Effector memory CD4-positive, alpha-beta T cell (primary cell): ENCODE data around the gene DUSP23.

Source experiments
- DNase-seq, 3 donors: peaks; one replicate each; pipeline ENCODE4 v3.0.0-alpha.2; 2020
- H3K27ac ChIP-seq: 2 replicates; pipeline ENCODE4 v1.7.0; 2013; ENCODE audit warnings: mild to moderate bottlenecking, low read length, moderate library complexity; ENCODE audit not compliant: insufficient read depth, poor library complexity, severe bottlenecking
- H3K27me3 ChIP-seq: replicated peaks from 2 replicates; pipeline ENCODE4 v1.7.0; 2013; ENCODE audit warnings: mild to moderate bottlenecking, low read length; ENCODE audit not compliant: insufficient read depth, control insufficient read depth, poor library complexity, severe bottlenecking
- H3K36me3 ChIP-seq: 2 replicates; pipeline ENCODE4 v1.7.0; 2013; ENCODE audit warnings: mild to moderate bottlenecking, low read length, moderate library complexity; ENCODE audit not compliant: control insufficient read depth, insufficient read depth
- H3K4me1 ChIP-seq: 2 replicates; pipeline ENCODE4 v1.7.0; 2013; ENCODE audit warnings: low read length, mild to moderate bottlenecking; ENCODE audit not compliant: control insufficient read depth, insufficient read depth, poor library complexity, severe bottlenecking
- H3K4me3 ChIP-seq: 2 replicates; pipeline ENCODE4 v1.7.0; 2013; ENCODE audit warnings: low read length, low read depth, mild to moderate bottlenecking; ENCODE audit not compliant: insufficient read depth, poor library complexity, severe bottlenecking
- H3K9me3 ChIP-seq: 2 replicates; pipeline ENCODE4 v1.7.0; 2013; ENCODE audit warnings: mild to moderate bottlenecking, low read length, moderate library complexity; ENCODE audit not compliant: control insufficient read depth

Gene DUSP23

DNA sequence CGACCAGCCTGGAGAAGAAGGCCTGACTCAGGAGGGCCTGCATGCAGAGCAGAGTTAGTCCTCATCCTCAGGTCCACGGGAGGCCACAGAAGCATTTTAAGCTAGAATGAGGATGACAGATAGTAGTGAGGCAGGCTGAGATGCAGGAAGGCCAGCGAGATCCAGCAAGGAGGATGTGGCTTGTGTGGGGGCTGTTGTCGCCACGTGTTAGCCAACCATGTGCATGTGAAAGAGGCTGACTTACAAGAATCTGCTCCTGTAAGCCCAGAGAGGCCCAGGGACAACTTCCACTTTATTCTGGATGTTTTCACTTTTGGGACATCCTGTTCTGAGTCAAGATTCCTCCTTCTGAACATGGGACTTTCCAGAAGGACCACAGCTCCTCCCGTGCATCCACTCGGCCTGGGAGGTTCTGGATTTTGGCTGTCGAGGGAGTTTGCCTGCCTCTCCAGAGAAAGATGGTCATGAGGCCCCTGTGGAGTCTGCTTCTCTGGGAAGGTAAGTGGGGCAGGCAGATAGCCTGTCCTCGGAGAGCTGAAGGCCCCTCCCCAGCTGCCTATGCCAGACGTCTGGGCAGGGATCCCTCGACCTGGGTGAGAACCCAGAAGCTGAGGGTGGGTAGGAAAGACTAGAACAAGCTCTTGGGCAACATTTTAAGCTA, 45.8 kb downstream of the DUSP23 start, which contains the start of gene SLAMF8:
SLAMF8 (plus strand) TSS at position 433 of the 661 bp plus-strand sequence; CDS start at position 459, 26 bp downstream.
- no peaks in the 10 kb centered on the region for H3K27me3 ChIP-seq
- DNase-seq = peak in 2 of 3 donors; percentile 10 to 22
- H3K9me3 ChIP-seq = no peaks in the 10 kb centered on the region
- no peak within 1 kb of the TSS for H3K4me3 ChIP-seq
- H3K36me3 ChIP-seq = no peaks in the 10 kb centered on the region
- H3K27ac ChIP-seq = no peak within 1 kb of the TSS
- peaks cover 12% of the 10 kb centered on the region for H3K4me1 ChIP-seq

DNA sequence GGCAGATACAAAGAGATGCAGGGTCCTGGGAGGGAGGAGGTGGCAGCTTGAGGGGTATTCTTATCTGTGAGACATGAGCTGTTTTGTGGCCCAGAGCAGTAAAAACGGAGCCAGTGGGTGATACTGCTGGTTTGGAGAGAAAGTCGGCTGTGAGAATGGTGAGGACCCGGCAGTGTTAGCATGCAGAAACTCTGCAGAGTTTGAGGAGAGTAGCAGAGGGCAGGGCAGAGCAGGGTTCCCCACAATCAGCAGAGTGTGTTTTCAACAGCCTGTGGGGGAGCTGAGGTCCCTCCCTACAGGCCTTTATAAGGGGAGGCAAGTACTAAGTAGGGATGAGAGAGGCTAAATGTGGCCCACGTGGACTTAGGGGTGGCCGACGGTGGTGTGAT, 46.3 kb downstream of the DUSP23 start:
- Histone ChIP-seq H3K4me1 (peaks cover 12% of the 10 kb centered on the region), H3K36me3 (no peaks in the 10 kb centered on the region), H3K27me3 (no peaks in the 10 kb centered on the region), H3K4me3 (no peak overlapping the region), H3K27ac (no peak overlapping the region), H3K9me3 (no peaks in the 10 kb centered on the region)
- no peak for DNase-seq

DNA sequence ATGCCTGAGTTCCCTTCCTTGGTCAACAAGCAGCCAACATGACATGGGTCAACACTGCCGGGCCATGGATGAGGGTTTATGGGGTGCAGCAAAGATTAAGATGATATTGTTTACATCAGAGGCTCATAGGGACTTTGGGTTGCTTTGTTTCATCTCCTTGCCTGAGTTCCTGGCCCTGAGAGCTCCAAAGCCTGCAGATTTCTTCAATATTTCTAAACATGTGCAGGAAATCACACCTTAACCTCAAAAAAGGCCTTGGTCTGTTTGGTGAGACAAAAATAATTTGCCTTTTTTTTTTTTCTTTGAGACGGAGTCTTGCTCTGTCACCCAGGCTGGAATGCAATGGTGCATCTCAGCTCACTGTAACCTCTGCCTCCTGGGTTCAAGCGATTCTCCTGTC, 46.8 kb downstream of the DUSP23 start:
- no peak for DNase-seq
- H3K4me1 ChIP-seq = peaks cover 12% of the 10 kb centered on the region

DNA sequence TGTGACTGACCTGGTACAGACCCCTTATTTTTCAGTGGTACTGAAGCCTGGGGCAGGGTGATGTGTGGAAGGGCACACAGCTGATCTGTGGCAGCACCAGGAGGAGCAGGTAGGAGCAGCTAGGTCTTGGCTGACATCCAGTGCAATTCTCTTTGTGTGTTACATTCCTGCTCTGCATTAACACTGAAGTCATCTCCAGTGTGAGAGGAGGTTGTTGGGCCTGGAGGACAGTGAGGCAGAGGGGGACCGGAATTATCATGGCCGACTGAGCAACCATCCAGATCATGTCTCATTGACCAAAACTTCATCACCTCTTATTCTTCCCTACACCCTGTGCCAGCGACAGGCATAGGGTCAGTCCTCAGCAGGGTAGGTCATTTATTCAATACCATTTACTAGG, 47.4 kb downstream of the DUSP23 start:
- H3K4me1 ChIP-seq = peaks cover 12% of the 10 kb centered on the region
- no peak overlapping the region for H3K4me3 ChIP-seq
- H3K9me3 ChIP-seq = no peaks in the 10 kb centered on the region
- H3K27ac ChIP-seq = no peak overlapping the region
- no peaks in the 10 kb centered on the region for H3K36me3 ChIP-seq
- no peak for DNase-seq
- no peaks in the 10 kb centered on the region for H3K27me3 ChIP-seq

More for the DNA sequence above, 46.8 kb downstream of the DUSP23 start:
- no peaks in the 10 kb centered on the region for H3K27me3 ChIP-seq
- H3K4me3 ChIP-seq = no peak overlapping the region
- no peaks in the 10 kb centered on the region for H3K36me3 ChIP-seq
- no peak overlapping the region for H3K27ac ChIP-seq
- no peaks in the 10 kb centered on the region for H3K9me3 ChIP-seq

DNA sequence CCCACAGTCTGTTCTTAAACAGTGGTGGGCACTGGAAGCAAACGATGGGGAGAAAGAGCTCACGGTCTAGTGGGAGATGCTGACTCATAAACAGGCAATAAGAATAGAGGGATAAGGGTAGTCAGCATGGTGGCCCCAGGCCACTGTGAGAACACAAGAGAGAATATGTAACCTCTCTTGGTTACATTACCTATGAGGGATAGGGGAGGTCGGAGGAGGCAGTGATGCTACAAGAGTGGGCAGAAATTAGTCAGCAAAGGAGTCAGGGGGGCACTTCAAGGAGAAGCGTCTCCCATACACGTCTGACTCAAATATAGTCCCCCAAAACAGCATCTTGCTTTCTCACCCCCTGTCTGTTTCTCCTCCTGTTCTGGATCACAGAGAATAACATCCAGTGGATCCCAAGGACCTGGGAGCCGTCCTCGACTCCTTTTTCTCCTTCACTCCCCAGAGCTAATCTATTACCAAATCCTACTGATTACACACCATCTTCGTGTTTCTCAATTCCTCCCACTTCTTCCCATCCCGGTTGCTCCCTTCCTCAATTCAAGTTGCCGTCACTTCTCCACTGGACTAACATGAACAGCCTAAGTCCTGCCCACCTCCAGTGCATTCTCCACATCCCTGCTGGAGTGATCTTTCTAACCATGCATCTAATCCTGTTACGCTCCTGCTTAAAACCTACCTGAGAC, 48.0 kb downstream of the DUSP23 start:
- peaks cover 12% of the 10 kb centered on the region for H3K4me1 ChIP-seq
- H3K27ac ChIP-seq = no peak overlapping the region
- H3K9me3 ChIP-seq = no peaks in the 10 kb centered on the region
- no peaks in the 10 kb centered on the region for H3K36me3 ChIP-seq
- no peak overlapping the region for H3K4me3 ChIP-seq
- H3K27me3 ChIP-seq = no peaks in the 10 kb centered on the region
- no peak for DNase-seq

DNA sequence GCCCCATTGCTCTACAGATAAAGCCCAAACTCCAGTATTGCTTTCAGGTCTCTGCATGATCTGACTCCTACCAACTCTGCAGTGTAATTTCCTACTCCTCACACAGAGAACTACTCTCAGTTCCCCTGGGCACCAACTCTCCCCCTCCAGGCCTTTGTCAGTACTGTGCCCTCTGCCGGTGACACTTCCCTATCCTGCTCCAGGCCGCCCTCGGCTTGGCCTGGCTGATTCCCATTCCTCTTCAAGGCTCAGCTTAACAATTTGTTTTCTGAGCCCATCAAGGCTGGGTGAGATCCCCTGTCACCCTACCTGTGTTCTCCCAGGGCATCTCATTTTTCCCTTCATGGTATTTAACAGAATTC, 48.5 kb downstream of the DUSP23 start:
- no peaks in the 10 kb centered on the region for H3K9me3 ChIP-seq
- H3K27ac ChIP-seq = no peak overlapping the region
- H3K4me1 ChIP-seq = peaks cover 12% of the 10 kb centered on the region
- no peak for DNase-seq
- H3K27me3 ChIP-seq = no peaks in the 10 kb centered on the region
- H3K4me3 ChIP-seq = no peak overlapping the region
- no peaks in the 10 kb centered on the region for H3K36me3 ChIP-seq

DNA sequence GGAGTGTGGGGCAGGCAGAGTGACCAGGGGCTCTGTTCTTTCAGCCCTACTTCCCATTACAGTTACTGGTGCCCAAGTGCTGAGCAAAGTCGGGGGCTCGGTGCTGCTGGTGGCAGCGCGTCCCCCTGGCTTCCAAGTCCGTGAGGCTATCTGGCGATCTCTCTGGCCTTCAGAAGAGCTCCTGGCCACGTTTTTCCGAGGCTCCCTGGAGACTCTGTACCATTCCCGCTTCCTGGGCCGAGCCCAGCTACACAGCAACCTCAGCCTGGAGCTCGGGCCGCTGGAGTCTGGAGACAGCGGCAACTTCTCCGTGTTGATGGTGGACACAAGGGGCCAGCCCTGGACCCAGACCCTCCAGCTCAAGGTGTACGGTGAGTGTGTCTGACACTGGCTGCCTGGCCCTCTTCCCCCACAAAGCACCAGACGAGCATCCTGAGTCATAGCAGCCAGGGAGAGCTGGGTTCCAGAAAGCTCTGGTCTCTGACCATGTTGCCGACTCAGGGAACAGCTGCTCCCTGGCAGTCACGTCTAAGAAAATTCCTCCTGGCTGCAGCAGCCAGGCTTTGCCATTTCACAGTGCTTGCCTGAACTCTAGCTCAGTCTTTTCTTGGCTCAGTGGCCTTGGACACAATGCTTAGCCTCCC, 49.2 kb downstream of the DUSP23 start:
- peaks cover 12% of the 10 kb centered on the region for H3K4me1 ChIP-seq
- no peaks in the 10 kb centered on the region for H3K36me3 ChIP-seq
- no peak overlapping the region for H3K4me3 ChIP-seq
- no peaks in the 10 kb centered on the region for H3K9me3 ChIP-seq
- no peaks in the 10 kb centered on the region for H3K27me3 ChIP-seq
- no peak overlapping the region for H3K27ac ChIP-seq
- no peak for DNase-seq

DNA sequence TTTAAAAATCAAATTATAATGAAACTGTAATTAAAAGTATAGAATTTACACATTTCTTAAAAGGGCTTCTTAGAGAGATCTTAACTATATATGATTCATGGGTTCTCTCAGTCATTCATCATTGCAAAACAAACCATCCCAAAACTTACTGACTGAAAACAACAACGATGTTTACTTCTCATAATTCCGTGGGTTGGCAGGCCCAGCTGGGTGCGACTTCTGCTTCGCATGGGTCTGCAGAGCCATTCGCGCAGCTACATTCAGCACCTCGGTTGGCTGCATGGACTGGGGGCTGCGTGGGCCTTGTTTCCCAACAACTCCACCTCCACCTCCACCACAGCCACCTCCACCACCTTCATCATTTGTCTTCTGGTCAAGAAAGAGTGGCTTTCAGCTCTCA, 50.0 kb downstream of the DUSP23 start:
- no peaks in the 10 kb centered on the region for H3K27me3 ChIP-seq
- H3K4me1 ChIP-seq = peaks cover 12% of the 10 kb centered on the region

DNA sequence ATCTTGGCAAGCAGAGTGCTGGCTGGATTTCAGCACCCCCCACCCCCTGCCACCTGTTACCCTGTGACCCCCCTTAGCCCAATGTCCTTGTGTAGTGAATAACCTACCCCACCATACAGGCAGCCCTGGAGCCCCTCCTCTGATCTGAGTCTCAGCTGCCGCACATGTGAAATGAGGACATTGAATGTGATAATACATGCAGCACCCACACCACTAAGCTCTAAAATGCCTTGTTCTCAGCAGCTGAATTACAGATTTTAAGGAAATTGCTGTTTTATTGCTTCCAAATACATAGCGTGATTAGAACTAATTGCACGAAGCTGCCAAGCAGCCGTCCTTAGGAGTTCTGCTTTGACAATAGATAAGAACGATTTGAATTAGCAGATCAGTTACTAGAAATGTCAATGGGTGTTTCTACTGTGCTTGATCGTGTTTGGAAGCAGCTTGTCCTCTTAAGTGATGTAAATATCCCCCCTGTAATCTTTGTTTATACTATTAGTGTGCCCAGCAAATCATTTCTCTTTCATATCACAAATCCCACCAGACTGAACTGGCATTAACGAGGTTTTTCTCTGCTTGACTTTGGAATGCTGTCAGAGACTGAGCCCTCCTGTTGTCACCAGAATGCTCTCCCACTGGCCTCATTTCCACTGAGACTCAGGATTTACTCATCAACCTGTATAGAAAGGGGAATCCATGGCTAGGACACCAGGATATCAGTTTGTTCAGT, 50.8 kb downstream of the DUSP23 start:
- DNase-seq = no peak
- Histone ChIP-seq H3K27me3 (no peaks in the 10 kb centered on the region), H3K36me3 (no peaks in the 10 kb centered on the region), H3K9me3 (no peaks in the 10 kb centered on the region), H3K4me1 (peaks cover 3% of the 10 kb centered on the region), H3K4me3 (no peak overlapping the region), H3K27ac (no peak overlapping the region)

More for the DNA sequence above, 50.0 kb downstream of the DUSP23 start:
- no peak for DNase-seq
- Histone ChIP-seq H3K4me3 (no peak overlapping the region), H3K27ac (no peak overlapping the region), H3K9me3 (no peaks in the 10 kb centered on the region), H3K36me3 (no peaks in the 10 kb centered on the region)
